DOHH2 (cell line): ENCODE data around the gene PPWD1.

Experiments used
- H3F3A ChIP-seq: fragments of 200-600 bp; sonication (generic), shearing (Covaris generic); 2 replicates; pipeline ENCODE4 v1.6.0; 2016; ENCODE audit warnings: antibody characterized with exemption, mild to moderate bottlenecking; ENCODE audit not compliant: control insufficient read depth, insufficient read depth
- H3K27ac ChIP-seq: fragments of 200-600 bp; sonication (generic); 2 replicates; pipeline ENCODE4 v1.5.1; 2014; ENCODE audit warnings: low read depth, mild to moderate bottlenecking, low read length, moderate library complexity
- H3K27me3 ChIP-seq: fragments of 200-600 bp; sonication (generic); 2 replicates; pipeline ENCODE4 v1.6.1; 2014; ENCODE audit warnings: mild to moderate bottlenecking, low read length, mixed read lengths; ENCODE audit not compliant: control insufficient read depth
- H3K36me3 ChIP-seq: fragments of 200-600 bp; sonication (generic); 2 replicates; pipeline ENCODE4 v1.6.1; 2014; ENCODE audit warnings: mild to moderate bottlenecking, low read length, moderate library complexity, mixed read lengths; ENCODE audit not compliant: control insufficient read depth
- H3K4me1 ChIP-seq: fragments of 200-600 bp; sonication (generic); 2 replicates; pipeline ENCODE4 v1.6.1; 2014; ENCODE audit warnings: mild to moderate bottlenecking, low read length, mixed read lengths; ENCODE audit not compliant: control insufficient read depth
- H3K4me2 ChIP-seq: fragments of 200-600 bp; sonication (generic); 2 replicates; pipeline ENCODE4 v1.6.0; 2014; ENCODE audit warnings: mild to moderate bottlenecking, low read length, moderate library complexity
- H3K4me3 ChIP-seq: fragments of 200-600 bp; sonication (generic); 2 replicates; pipeline ENCODE4 v1.5.1; 2014; ENCODE audit warnings: mild to moderate bottlenecking, low read length, mixed read lengths
- H3K79me2 ChIP-seq: fragments of 200-600 bp; sonication (generic); 2 replicates; pipeline ENCODE4 v1.6.1; 2014; ENCODE audit warnings: mild to moderate bottlenecking, low read length, mixed read lengths; ENCODE audit not compliant: control insufficient read depth
- H3K9me2 ChIP-seq: fragments of 200-600 bp; sonication (generic); replicated peaks from 2 replicates; pipeline ENCODE4 v1.6.1; 2014; ENCODE audit warnings: mild to moderate bottlenecking, low read length, mixed read lengths; ENCODE audit not compliant: control insufficient read depth
- H3K9me3 ChIP-seq: fragments of 200-600 bp; sonication (generic); 2 replicates; pipeline ENCODE4 v1.6.1; 2014; ENCODE audit warnings: antibody characterized with exemption, low read length, mixed read lengths; ENCODE audit not compliant: control insufficient read depth, insufficient read depth
- H4K20me1 ChIP-seq: fragments of 200-600 bp; sonication (generic); 2 replicates; pipeline ENCODE4 v1.6.0; 2014; ENCODE audit warnings: low read depth, mild to moderate bottlenecking, antibody characterized with exemption, low read length, moderate library complexity; ENCODE audit not compliant: control insufficient read depth, insufficient read depth
- CTCF ChIP-seq: fragments of 200-600 bp; sonication (generic); IDR thresholded peaks from one replicate; pipeline ENCODE4 v1.5.1; 2014; ENCODE audit warnings: antibody characterized with exemption, mild to moderate bottlenecking, low read depth, low read length; ENCODE audit not compliant: poor library complexity, severe bottlenecking
- EZH2phosphoT487 ChIP-seq: fragments of 200-600 bp; sonication (generic); IDR thresholded peaks from 2 replicates; pipeline ENCODE4 v1.6.1; 2017; ENCODE audit warnings: borderline replicate concordance, mild to moderate bottlenecking, antibody characterized with exemption, low read length, moderate library complexity, mixed read lengths

PPWD1 gene

DNA sequence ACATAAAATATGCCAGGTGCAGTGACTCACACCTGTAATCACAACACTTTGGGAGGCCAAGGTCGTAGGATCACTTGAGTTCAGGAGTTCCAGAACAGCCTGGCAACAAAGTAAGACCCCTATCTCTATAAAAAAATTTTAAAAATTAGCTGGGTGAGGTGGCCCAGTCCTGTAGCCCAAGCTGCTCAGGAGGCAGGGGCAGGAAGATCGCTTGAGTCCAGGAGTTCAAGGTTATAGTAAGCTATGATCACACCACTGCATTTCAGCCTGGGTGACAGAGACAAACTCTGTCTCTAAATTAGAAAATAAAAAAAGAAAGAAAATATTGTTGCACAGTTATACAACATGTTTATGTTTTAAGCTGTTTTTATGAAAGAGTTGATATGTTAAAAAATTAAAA, 6.9 kb upstream of the PPWD1 start:
- peaks cover 64% of the 10 kb centered on the region for H3K79me2 ChIP-seq
- H3K4me2 ChIP-seq: no peak overlapping the region
- peaks cover 83% of the 10 kb centered on the region for H3K36me3 ChIP-seq

DNA sequence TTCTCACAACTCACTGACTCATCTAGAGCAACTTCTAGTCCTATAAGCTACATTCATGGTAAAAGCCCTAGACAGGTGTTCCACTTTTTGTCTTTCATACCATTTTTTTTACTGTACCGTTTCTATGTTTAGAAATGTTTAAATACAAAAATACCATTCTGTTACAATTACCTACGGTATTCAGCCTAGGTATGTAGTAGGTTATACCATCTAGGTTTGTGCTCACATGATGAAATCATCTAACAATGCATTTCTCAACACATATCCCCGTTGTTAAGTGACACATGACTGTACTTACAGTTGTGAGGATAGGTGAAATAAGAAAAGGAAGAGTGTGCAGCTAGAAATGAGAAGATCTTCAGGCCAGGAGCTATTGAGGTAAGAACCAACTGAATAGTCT, 6.4 kb upstream of the PPWD1 start:
- H3K36me3 ChIP-seq: peaks cover 85% of the 10 kb centered on the region

More for the DNA sequence above, 6.9 kb upstream of the PPWD1 start:
- H3K27ac ChIP-seq: no peak overlapping the region
- no peaks in the 10 kb centered on the region; the same call in 1 of the 2 replicates for H4K20me1 ChIP-seq
- TF ChIP-seq CTCF (no peak), EZH2phosphoT487 (no peak)
- peaks cover 2% of the 10 kb centered on the region for H3K4me1 ChIP-seq
- H3K27me3 ChIP-seq: no peaks in the 10 kb centered on the region
- H3F3A ChIP-seq: no peaks in the 10 kb centered on the region
- H3K9me2 ChIP-seq: no peaks in the 10 kb centered on the region
- no peaks in the 10 kb centered on the region for H3K9me3 ChIP-seq
- no peak overlapping the region for H3K4me3 ChIP-seq

GRCh38 chr5:65563777-65564176, 681 bp downstream of the PPWD1 start:
- peaks cover 61% of the 10 kb centered on the region for H3K36me3 ChIP-seq
- peak overlapping the region; percentile 78 for H3K27ac ChIP-seq
- peaks cover 80% of the 10 kb centered on the region for H3K79me2 ChIP-seq
- H3K27me3 ChIP-seq: no peaks in the 10 kb centered on the region
- peak overlapping the region; percentile 94 for H3K4me2 ChIP-seq
- peaks cover 25% of the 10 kb centered on the region for H3K4me1 ChIP-seq
- H3K4me3 ChIP-seq: peak overlapping the region; percentile 79
- no peak for TF ChIP-seq CTCF
- no peak for TF ChIP-seq EZH2phosphoT487
- H3F3A ChIP-seq: no peaks in the 10 kb centered on the region
- H3K9me3 ChIP-seq: no peaks in the 10 kb centered on the region
- no peaks in the 10 kb centered on the region for H4K20me1 ChIP-seq
- no peaks in the 10 kb centered on the region for H3K9me2 ChIP-seq

More for the DNA sequence above, 6.4 kb upstream of the PPWD1 start:
- H3K9me3 ChIP-seq: no peaks in the 10 kb centered on the region
- H3K27ac ChIP-seq: no peak overlapping the region
- no peak overlapping the region for H3K4me3 ChIP-seq
- TF ChIP-seq CTCF (no peak), EZH2phosphoT487 (no peak)
- no peaks in the 10 kb centered on the region; the same call in 1 of the 2 replicates for H4K20me1 ChIP-seq
- no peaks in the 10 kb centered on the region for H3K27me3 ChIP-seq
- H3K9me2 ChIP-seq: no peaks in the 10 kb centered on the region
- H3K79me2 ChIP-seq: peaks cover 70% of the 10 kb centered on the region
- no peak overlapping the region for H3K4me2 ChIP-seq
- peaks cover 7% of the 10 kb centered on the region for H3K4me1 ChIP-seq
- H3F3A ChIP-seq: no peaks in the 10 kb centered on the region

- H4K20me1 ChIP-seq: no peaks in the 10 kb centered on the region
- no peak overlapping the region for H3K4me2 ChIP-seq
- no peaks in the 10 kb centered on the region for H3K9me2 ChIP-seq
- no peaks in the 10 kb centered on the region for H3K27me3 ChIP-seq
- no peak overlapping the region for H3K4me3 ChIP-seq
- peaks cover 20% of the 10 kb centered on the region for H3K4me1 ChIP-seq
- no peaks in the 10 kb centered on the region for H3K9me3 ChIP-seq
- TF ChIP-seq EZH2phosphoT487 (no peak), CTCF (no peak)
- no peaks in the 10 kb centered on the region for H3F3A ChIP-seq
- H3K27ac ChIP-seq: no peak overlapping the region
- peaks cover 54% of the 10 kb centered on the region for H3K79me2 ChIP-seq
- H3K36me3 ChIP-seq: peaks cover 55% of the 10 kb centered on the region
Measured at GRCh38 chr5:65566505-65566904, 3.4 kb downstream of the PPWD1 start.
